DMS79 (cell line): ENCODE data around the gene NKX3-2.
A peak's percentile ranks its signal among the peaks of the same experiment; 100 is the strongest.
"Not testable (repeated sequence)": the region's sequence is repeated elsewhere in the genome, so short reads cannot be mapped to it uniquely, and the experiment has no call there.

Source experiments
- DNase-seq: peaks from one replicate; lab custom pipeline; 2025; lab: John Stamatoyannopoulos, UW

Gene NKX3-2

DNA sequence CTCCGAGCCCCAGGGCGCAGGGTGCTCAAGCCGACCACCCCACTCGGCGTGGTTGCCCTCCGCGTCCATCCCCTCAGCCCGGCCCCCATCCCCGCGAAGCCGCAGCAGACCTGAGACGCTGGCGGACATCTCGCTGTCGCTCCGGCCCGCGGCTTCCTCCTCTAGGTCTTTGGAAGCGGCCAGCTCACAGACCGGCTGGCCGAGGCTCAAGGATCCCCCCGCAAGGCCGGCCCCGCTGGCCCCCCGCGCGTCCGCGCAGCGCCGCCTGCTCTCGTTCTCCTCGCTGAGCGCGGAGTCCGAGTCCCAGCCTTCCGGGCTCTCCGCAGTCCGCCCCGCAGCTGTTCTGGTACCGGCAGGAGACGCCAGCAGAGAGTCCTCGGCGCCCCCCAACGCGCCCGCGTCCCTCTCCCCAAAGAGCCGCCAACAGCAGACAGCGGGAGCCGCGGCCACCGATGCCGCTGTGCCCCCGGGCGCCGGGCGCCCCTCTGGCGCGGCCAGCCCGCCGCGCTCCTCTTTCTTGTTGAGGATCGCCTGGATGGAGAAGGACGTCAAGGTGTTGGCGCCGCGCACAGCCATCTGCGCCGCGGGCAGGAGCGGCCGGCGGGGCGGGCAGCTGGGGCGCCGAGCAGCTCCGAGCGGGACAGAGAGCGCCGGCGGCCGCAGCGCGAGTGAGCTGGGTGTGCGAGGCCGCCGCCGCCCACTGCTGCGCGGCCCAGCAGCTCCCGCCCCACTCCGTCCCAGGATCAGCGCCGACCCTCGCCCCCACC lies at the start of gene NKX3-2:
TSS of gene NKX3-2 (minus strand) at position 670 of the 767 bp plus-strand sequence. CDS start at position 576, 94 bp downstream.
- no peak for DNase-seq

DNA sequence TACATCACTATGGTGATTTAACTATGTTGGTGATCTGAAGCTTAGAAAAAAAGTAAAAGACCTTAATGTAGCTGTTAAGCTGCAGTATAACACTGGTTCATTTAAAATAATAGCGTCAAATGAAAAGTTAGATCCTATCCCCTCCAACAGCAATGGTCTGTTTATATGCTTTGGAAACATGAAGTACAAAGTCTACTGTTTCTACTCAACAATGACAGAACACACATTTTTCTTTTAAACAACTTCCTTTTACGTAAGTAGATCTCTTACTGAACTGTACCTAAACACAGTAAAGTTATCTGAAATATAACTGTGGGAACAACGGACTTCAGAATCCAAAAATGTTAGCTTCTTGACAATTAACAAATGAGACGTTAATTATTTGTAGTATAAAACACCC lies 47.9 kb upstream of the NKX3-2 start:
- DNase-seq: no peak

DNA sequence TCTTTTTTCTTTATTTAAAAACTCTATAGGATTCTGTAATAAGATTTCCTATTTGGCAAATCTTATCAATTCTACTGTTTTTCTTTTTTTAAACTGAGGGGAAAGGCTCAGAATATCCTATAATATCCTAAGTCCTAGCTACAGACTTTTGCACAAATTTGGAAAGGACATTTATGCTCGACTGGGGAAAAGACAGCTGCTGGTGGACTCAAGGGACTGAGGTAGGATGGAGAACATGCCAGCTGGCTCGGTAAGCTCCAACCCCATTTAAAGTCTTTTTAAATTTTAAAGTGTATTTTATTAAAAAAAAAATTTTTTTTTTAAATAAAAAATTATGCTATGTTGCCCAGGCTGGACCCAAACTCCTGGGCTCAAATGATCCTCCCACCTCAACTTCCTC lies 46.5 kb upstream of the NKX3-2 start:
- DNase-seq: no peak

DNA sequence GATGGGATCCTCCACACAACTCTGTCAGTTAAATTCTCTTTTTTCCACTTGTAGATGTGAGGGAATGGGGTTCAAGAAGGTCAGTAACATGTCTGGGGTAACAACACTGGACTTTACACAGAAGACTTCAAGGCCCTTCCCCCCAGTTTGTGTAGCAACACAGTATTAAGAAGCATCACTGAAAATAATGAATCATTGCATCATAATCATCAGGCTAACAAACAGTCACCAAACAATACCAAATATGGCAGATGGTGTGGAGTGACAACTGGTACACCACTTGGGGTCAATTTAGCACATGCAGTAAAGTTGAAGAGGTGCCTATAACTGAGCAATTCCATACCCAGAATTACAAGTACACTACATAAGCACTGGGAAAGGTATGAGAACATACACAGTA lies 44.6 kb upstream of the NKX3-2 start:
- no peak for DNase-seq

DNA sequence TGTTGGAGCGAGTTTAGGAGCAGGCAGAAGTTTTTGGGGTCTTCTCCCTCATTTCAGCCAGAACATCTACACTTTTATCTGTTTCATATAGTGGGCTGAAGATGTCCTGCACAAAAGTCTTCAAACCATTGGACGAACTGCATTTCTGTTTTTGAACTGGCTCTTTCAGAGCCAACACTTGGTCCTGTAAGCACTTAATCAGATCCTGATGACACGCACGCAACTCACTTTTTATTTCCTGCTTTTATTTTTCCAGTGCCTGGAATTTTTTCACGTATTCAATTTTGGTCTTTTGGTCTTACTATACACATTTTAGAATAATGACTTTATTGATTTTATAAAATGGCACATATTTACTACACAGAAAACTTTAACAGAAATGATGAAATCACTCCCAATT lies 40.2 kb upstream of the NKX3-2 start:
- no peak for DNase-seq

DNA sequence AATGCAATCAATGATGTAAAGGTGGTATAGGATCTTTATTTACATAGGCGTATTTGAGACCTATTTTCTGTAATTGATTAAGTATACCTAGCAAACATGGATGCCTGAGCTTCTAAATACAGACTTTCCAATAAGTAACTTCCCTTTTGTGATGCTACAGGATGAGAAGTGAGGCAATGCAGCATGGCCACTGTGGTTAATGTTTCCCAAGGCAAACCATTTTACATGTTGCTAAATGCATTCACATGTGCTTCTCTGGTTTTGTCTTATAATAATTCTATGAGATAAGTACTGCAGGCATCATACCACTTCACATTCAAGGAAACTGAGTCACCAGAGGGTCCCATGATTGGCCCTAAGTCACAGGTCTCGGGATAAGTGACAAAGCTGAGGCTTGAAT lies 35.7 kb upstream of the NKX3-2 start:
- no peak for DNase-seq

DNA sequence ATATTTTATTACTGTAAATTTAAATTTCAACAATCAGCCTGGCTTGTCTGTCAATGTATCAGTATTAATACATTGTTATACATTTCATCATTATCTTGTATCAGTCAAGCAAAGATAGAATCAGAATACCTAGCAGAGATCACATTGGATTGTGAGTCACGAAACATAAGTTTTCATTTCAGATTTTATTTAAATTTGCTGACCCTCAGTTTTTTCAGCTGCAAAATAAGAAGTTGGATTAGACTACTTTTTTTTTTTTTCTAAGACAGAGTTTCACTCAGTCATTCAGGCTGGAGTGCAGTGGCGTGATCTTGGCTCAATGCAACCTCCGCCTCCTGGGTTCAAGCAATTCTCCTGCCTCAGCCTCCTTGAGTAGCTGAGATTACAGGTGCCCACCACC lies 33.4 kb upstream of the NKX3-2 start:
- DNase-seq: no peak

DNA sequence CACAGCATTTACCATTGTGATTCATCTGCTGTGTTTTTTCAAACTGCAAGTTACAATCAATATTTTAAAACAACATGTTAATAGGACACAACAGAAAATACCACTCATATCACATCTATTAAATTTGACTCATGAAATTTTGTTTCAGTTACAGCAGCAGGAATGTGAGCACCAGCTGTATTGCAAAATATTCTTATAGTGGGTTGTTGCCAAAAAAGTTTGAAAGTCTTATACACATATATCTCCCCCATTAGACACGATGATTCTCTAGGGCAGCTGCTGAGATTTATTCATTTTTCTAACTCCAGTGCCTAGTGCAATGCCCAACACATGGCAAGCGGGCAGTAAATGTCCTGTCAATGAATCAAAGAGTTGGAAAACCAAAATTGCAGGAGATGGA lies 26.6 kb upstream of the NKX3-2 start:
- DNase-seq: no peak

DNA sequence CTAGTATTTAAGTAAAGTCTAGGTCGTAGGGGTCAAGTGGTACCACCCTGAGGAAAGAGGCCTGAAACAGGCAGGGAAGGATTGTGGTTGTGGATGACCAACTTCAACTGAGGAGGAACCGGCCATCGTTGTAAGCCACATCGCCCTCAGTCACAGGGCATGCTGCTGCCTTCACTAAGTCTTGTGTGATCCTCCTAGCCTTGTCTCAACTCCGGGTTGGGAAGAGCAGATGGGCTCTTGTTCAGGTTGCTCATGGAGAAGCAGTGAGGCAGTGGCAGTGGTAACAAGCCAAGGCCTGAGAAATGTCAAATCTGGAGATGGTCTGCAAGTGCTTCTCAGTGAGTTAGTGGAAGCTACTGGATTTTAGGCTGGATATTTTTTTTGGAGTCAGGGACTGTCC lies 22.8 kb upstream of the NKX3-2 start:
- DNase-seq: no peak

DNA sequence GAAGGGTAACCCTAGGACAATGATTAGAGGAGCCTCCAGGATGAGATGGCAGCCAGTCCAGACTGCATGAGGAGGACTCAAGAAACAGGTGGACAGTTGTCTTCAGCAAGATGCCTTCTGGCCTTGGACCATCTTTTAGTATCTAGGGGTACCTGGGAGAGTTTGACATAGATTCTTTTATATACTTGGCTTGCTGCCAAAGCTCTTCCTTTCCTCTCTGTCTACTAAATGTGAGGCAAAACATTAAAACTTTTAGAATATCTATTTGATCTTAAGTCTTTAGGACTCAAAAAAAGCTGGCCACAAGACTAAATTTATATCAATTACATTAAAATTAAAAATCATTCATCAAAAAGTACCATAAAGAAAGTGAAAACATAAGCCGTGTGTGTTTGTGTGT lies 18.6 kb upstream of the NKX3-2 start:
- DNase-seq: no peak

DNA sequence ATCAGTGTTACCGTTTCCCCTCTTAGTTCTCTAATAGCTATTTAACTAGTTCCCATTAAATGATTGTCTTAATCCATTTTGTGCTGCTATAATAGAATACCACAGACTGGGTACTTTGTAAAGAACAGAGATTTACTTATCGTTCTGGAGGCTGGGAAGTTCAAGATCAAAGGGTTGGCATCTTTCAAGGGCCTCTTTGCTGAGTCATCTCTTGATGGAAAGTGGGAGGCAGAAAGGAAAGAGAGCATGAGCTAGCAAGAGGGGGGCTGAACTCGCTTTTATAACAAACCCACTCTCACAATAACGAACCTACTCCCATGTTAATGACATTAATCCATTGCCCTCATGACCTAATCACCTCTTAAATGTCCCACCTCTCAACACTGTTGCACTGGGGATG lies 17.4 kb upstream of the NKX3-2 start:
- DNase-seq: no peak

DNA sequence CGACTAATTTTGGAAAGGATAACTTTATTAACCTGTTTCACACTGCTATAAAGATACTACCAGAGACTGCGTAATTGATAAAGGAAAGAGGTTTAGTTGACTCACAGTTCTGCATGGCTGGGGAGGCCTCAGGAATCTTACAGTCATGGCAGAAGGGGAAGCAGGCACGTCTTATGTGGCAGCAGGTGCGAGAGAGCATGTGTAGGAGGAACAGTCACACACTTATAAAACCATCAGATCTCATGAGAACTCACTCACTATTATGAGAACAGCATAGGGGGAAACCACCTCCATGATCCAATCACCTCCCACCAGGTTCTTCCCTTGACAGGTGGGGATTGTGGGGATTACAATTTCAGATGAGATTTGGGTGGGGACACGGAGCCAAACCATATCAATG lies 15.8 kb upstream of the NKX3-2 start:
- not testable (repeated sequence) for DNase-seq

DNA sequence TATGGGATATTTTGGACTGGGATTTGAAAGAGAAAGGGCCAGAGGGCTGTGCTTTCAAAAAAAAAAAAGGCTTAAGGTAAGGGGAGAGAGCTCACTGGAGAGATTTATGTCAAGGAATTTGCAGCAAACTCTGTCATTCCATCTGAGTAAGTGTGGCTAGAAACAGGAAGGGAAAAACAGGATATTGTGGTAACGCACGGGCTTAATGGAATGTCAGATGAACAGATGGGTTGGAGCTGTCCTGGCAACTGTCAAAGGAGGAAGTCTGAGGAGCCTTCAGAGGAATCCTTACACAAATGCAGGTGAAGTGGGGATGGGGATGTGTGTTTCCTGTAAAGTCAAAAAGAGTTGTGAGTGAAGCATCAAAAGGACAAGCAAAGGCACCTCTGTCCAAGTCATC lies 15.1 kb upstream of the NKX3-2 start:
- no peak for DNase-seq

DNA sequence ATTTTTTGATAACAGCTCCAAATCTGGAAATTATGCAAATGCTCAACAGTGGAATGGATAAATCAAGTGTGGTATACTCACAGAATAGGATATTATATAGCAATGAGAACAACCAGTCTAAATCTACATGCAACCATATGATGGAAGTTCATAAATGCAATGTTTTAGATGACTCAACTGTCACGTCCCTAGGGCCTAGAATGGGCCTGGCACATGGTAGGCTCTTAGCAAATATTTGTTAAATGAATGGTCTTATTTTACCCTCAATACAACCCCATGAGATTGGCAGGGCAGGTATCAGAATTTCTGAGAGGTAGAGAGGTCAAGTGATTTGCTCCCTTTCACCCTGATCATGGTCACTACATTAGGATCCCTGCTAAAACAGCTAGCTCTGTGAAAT lies 14.6 kb upstream of the NKX3-2 start:
- no peak for DNase-seq

DNA sequence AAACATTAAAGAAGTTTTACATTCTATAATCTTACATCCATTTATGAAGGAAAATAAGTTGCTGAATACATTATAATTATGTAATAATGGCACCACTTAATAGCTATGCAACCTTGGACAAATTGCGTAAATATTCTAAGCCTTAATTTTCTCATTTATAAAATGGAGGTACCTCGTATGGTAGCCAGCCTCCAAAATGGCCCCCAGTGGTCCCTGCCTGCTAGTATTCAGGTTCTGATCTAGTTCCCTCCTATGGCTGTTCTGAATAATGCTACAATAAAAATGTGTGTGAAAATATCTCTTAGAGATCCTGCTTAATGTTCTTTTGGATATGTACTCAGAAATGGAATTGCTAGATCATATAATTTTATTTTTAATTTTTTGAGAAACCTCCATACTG lies 11.0 kb upstream of the NKX3-2 start:
- no peak for DNase-seq

DNA sequence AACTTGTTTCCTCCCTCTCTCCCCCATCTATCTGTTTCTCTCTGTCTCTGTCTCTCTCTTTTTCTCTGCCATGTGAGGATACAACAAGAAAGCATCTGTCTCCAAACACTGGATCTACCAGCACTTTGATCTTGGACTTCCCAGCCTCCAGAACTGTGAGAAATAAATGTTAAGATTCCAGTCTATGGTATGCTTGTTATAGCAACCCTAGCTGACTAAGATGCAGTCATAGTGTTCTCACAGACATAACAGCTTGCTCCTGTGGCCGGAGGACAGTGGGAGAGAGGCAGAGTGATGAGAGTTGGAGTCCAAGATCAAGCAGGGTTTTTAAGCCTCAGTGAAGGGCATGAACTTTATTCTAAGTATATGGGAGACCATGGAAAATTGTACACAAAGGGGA lies 8.8 kb upstream of the NKX3-2 start:
- DNase-seq: no peak

DNA sequence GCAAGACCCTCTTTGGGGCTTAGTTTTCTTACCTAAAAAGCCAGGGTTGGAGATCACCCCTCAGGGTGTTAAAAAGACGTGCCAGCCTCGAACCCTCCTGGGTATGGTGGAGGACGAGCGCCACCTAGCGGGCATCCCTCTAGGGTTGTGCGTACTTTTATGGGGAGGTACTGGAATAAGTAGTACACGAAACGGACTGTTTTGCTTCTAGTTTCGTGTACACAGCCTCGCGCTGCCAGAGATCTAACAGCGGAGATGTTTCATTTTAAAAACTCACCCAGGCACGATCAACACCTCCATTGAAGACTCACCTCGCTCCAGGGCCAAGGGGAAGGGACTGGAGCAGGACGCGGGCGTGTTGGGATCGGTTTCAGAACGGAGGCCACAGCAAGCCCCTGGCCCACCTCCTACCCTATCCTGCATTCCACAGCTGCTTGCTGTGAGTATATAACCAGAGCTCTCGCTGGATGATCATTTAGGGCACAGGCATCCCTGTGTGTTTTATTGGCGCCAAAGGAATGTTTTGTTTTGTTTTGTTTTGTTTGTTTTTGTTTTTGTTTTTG lies 4.8 kb upstream of the NKX3-2 start:
- peak; percentile 37 for DNase-seq

DNA sequence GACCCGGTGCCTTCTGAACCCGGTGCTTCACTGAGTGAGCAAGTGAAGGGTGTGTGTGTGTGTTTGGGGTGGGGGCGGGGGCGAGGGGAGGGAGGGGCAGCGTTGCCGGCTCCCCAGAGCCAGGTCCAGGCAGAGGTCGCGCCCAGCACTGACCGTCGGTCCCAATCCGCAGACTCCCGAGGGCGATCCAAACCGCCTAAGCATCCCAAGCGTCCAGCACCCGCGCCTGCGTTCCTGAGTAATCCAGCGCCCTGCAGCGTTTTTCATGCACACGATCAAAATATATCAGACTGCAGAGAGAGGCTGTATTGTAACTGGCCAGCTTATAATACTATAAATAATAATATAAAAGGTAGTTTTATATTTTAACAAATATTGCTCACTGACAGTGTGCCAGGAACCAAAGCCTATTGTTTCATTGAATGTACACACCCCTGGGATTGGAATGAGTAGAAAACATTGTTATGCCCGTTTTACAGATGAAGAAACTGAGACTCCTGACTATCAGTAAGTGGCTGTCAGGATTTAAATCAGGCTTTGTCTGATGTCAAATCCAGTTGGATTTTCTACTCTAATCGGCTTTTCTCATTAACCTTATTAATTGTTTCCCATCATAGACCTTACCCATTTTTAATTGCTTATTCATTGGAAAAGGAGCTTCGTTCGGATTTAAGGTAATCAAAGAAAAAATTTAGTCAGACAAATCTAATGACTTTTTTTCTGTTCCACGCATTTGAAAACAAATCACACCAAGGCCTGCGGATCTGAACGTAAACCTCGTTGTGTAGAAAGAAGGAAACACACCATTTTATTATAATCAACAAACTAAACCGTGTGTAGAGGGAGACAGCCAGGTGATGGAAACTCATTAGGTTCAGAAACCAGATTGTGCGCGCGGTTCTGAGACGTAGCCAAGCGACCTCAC lies 4.0 kb upstream of the NKX3-2 start:
- no peak for DNase-seq

DNA sequence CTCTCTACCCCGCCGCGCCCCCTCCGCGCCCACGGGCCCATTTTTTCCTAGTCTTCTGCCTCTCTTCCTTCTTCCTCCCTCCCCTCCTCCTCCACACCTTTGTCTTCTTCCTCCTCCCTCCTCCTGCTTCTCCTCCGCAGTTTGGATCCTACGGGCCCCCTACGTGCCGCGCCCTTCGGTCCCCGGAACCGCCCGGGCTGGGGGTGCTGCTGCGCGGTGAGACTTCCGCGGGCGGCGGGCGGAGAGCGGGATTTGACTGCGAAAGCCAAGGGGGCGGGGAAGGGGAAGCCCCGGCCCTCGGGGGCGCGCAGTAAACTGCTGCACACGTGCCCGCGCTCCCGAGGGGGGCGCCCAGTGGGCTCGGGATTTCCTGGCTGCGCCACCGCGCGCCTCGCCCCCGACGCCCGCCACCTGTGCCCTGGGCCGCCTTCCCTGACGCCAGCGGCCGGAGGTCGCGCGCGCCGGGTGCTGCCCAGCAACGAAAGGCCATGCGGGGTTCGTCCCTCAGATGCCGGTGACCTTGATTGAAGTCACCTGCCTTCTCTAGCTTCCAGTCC lies 3.3 kb upstream of the NKX3-2 start:
- DNase-seq: no peak

DNA sequence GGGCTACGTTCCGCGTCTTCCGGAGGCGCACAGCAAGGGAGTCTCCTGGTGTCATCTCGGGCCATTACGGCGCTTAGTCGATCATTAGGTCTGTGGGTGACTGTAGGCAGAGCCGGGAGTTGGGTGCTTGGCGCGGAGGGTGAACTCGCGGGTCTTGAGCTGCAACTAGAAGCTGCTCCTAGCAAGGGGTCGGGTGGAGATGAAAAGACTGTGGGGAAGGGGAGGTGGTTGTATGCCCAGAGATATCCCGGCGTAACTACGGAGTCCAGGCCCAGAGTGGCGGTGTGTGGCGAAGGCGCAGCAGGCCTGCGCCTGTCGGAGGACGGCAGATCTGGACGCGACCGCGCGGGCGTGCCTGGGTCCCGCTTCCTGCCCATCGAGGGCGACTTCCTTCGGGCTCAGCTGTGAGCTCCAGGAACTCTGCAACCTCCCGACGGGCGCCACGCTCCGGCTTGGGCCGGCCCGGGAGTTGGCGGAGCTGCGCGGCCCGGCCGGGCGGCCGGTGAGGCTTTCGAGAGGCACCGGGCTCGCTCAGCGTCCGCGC lies 2.7 kb upstream of the NKX3-2 start:
- DNase-seq: no peak

DNA sequence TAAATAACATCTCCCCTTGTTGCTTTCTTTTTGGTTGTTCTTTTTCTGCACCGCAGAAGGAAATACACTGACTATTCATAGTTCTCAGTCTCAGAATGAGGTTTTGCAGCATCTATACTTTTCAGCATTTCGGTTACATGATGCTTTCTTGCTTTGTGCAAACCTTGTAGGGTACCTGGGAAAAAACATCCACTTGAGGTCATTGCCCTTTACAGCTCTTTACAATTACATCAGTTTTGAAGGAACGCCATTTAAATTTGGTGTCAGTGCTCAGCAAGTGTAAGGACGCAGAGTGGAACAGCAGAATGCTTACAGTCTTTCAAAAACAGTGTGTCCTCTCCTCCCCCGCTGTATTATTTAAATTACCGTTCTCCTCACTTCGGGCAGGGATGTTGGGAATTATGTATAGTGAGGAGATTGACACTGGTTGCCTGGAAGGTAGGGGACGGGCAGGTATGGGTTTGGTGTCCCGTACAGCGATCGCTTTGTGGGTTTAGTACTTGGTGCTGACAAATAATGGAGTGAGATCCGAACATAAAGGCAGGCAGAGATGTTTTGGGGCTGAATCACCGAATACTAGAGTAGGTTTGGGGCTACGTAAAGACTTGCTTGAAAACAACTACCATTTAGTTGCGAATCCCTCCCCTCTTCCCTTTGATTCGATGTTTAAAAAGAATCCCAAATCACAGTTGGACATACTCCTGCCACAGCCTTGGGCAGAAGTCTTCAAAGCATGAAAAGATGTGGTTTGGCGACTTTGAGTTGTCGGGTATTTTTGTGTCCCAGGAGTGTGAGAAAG lies 2.0 kb upstream of the NKX3-2 start:
- DNase-seq: no peak

DNA sequence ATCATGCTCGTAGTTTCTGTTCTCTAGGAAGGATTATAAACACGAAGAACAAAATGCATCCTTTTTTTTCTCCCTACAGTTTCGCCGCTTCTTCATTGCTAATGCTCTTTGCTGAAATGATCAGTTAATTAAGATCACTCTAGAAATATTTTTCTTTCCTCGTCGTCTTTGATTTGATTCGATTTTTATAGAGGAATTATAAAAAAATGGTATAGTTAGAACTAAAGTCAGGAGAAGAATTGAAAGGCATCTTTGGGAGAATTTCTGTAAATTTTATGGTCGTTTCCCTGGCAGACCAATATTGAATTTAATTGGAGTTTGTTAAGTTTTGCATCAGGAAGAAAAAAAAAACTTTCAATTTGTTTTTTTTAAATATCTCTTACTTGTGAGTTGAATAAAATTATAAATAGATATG lies 1.1 kb upstream of the NKX3-2 start:
- DNase-seq: no peak
